GM23338 (cell line): ENCODE results near the gene MRC2. TPM values are rescaled to one million over a fixed set of nuclear protein-coding genes. Genes with fewer than 3 reads are reported as not detected.

Experiments
- ATAC-seq: fragments of 200-7000 bp; cut with Tn5 transposase; 3 replicates; pipeline ENCODE4 v1.9.1; 2020
- DNase-seq: peaks from one replicate; pipeline ENCODE4 v3.0.0-alpha.2; 2015; ENCODE audit warnings: low spot score
- H2AFZ ChIP-seq: fragments of 200-600 bp; sonication (generic); 2 replicates; pipeline ENCODE4 v1.8.0; 2016; ENCODE audit warnings: antibody characterized with exemption, mild to moderate bottlenecking, moderate library complexity
- H3F3A ChIP-seq: fragments of 200-600 bp; sonication (generic); replicated peaks from 2 replicates; pipeline ENCODE4 v1.8.0; 2017; ENCODE audit warnings: antibody characterized with exemption, mixed run types, low read depth
- H3K27ac ChIP-seq: fragments of 200-600 bp; sonication (generic); 2 replicates; pipeline ENCODE4 v1.6.1; 2016; ENCODE audit warnings: low read depth
- H3K27me3 ChIP-seq: fragments of 200-600 bp; sonication (generic); 2 replicates; pipeline ENCODE4 v1.8.0; 2016; ENCODE audit warnings: mild to moderate bottlenecking, mixed run types, moderate library complexity; ENCODE audit not compliant: insufficient read depth
- H3K36me3 ChIP-seq: fragments of 200-600 bp; sonication (generic); 2 replicates; pipeline ENCODE4 v1.8.0; 2016; ENCODE audit warnings: mild to moderate bottlenecking; ENCODE audit not compliant: insufficient read depth
- H3K4me1 ChIP-seq: fragments of 200-600 bp; sonication (generic); 2 replicates; pipeline ENCODE4 v1.8.0; 2016; ENCODE audit warnings: mild to moderate bottlenecking, moderate library complexity; ENCODE audit not compliant: insufficient read depth
- H3K4me2 ChIP-seq: fragments of 200-600 bp; sonication (generic); 2 replicates; pipeline ENCODE4 v1.7.1; 2017; ENCODE audit warnings: mixed run types
- H3K4me3 ChIP-seq: fragments of 200-600 bp; sonication (generic); 2 replicates; pipeline ENCODE4 v1.6.1; 2016; ENCODE audit warnings: mixed run types
- H3K79me2 ChIP-seq: fragments of 200-600 bp; sonication (generic); replicated peaks from 2 replicates; pipeline ENCODE4 v1.8.0; 2017; ENCODE audit warnings: mild to moderate bottlenecking; ENCODE audit not compliant: insufficient read depth
- H3K9me2 ChIP-seq: fragments of 200-600 bp; sonication (generic); 2 replicates; pipeline ENCODE4 v1.8.0; 2017; ENCODE audit not compliant: insufficient read depth
- H4K20me1 ChIP-seq: fragments of 200-600 bp; sonication (generic); replicated peaks from 2 replicates; pipeline ENCODE4 v1.8.0; 2017; ENCODE audit warnings: mild to moderate bottlenecking; ENCODE audit not compliant: insufficient read depth
- H3K27ac Mint-ChIP-seq: 2 replicates; pipeline ENCODE4 v1.8.0; 2020; ENCODE audit warnings: inconsistent platforms, mild to moderate bottlenecking, moderate library complexity, mixed read lengths
- H3K27me3 Mint-ChIP-seq: 3 replicates; pipeline ENCODE4 v1.8.0; 2022; ENCODE audit warnings: low read depth, mild to moderate bottlenecking, moderate library complexity, mixed read lengths, inconsistent platforms; ENCODE audit not compliant: insufficient read depth, poor library complexity
- H3K36me3 Mint-ChIP-seq: 3 replicates; pipeline ENCODE4 v1.8.0; 2021; ENCODE audit warnings: low read depth, mild to moderate bottlenecking, inconsistent platforms, moderate library complexity, mixed read lengths
- H3K4me1 Mint-ChIP-seq: 3 replicates; pipeline ENCODE4 v1.8.0; 2020; ENCODE audit warnings: mild to moderate bottlenecking, inconsistent platforms, mixed read lengths
- H3K4me3 Mint-ChIP-seq: 3 replicates; pipeline ENCODE4 v1.8.0; 2021; ENCODE audit warnings: moderate library complexity, mild to moderate bottlenecking, inconsistent platforms, mixed read lengths
- H3K9me3 Mint-ChIP-seq: 3 replicates; pipeline ENCODE4 v1.8.0; 2020; ENCODE audit warnings: moderate library complexity, mild to moderate bottlenecking, inconsistent platforms, mixed read lengths
- CREB1 ChIP-seq: fragments of 250-450 bp; sonication (Bioruptor Pico); IDR thresholded peaks from 2 replicates; pipeline ENCODE4 v1.5.0; 2020; ENCODE audit warnings: low read depth, mild to moderate bottlenecking, moderate library complexity
- ZNF331 ChIP-seq: fragments of 250-450 bp; sonication (Bioruptor Pico); IDR thresholded peaks from 2 replicates; pipeline ENCODE4 v1.5.0; 2020; ENCODE audit warnings: low read depth, mild to moderate bottlenecking, moderate library complexity
- polyA plus RNA-seq: library from polyadenylated mRNA; unstranded; fragments of >200 nt; fragmentation: Nextera tagmentation; extraction: Ambion mirVana; gene quantifications from 2 replicates; pipeline ENCODE4 v1.2.1, GENCODE V29; 2016
- total RNA-seq: library from RNA; depleted of rRNA; stranded (reverse); fragments of >200 nt; shearing (Covaris generic); gene quantifications from 2 replicates; pipeline ENCODE4 v1.2.3, GENCODE V29; 2014
- TF ChIP-seq, protein P1 (sequence below): fragments of 250-450 bp; sonication (Bioruptor Pico); IDR thresholded peaks from 2 replicates; pipeline ENCODE4 v1.5.0; 2020; ENCODE audit warnings: mild to moderate bottlenecking, moderate library complexity
- TF ChIP-seq, protein P2 (sequence below): IDR thresholded peaks from 2 replicates; pipeline ENCODE4 v1.6.1; 2016; ENCODE audit warnings: antibody characterized with exemption
- TF ChIP-seq, protein P3 (sequence below), 2 experiments: fragments of 200-600 bp in 1 of 2; sonication (generic) in 1 of 2; conservative IDR thresholded peaks; 2 replicates each; pipeline versions ENCODE4 v1.5.1 to v1.6.1; 2016 to 2017; ENCODE audit warnings: antibody characterized with exemption in 2 of 2, low read depth in 2 of 2, mild to moderate bottlenecking in 2 of 2, moderate library complexity in 1 of 2
- TF ChIP-seq, protein P4 (sequence below): IDR thresholded peaks from one replicate; pipeline ENCODE4 v1.6.1; 2018; ENCODE audit warnings: antibody characterized with exemption; ENCODE audit not compliant: unreplicated experiment

The MRC2 gene
- total and polyA plus RNA-seq, 2 experiments from 2014 or later, result 8.0 to 38.6 TPM

DNA sequence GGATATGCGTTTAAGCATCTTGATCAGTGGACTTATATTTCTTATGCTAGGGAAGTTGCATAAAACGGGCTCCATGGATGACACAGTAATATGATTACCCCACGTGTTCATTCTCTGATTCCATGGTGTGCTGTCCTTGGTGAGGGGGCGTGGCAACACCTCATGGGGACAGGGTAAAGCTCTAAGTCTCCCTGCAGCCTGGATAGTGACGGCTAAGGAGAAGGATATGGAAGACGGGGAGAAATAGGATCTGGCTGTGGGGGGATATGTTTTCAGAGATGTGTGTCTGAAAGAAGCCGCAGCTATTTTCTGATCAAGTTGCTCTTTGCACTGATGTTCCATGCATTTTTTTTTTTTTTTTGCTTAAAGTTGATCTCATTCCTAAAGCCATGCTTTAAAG, 96.4 kb downstream of the MRC2 start:
- no peak for DNase-seq

More for the DNA sequence above, 96.4 kb downstream of the MRC2 start:
- H3K27ac Mint-ChIP-seq, result no peak overlapping the region
- TF ChIP-seq, protein P1, sequence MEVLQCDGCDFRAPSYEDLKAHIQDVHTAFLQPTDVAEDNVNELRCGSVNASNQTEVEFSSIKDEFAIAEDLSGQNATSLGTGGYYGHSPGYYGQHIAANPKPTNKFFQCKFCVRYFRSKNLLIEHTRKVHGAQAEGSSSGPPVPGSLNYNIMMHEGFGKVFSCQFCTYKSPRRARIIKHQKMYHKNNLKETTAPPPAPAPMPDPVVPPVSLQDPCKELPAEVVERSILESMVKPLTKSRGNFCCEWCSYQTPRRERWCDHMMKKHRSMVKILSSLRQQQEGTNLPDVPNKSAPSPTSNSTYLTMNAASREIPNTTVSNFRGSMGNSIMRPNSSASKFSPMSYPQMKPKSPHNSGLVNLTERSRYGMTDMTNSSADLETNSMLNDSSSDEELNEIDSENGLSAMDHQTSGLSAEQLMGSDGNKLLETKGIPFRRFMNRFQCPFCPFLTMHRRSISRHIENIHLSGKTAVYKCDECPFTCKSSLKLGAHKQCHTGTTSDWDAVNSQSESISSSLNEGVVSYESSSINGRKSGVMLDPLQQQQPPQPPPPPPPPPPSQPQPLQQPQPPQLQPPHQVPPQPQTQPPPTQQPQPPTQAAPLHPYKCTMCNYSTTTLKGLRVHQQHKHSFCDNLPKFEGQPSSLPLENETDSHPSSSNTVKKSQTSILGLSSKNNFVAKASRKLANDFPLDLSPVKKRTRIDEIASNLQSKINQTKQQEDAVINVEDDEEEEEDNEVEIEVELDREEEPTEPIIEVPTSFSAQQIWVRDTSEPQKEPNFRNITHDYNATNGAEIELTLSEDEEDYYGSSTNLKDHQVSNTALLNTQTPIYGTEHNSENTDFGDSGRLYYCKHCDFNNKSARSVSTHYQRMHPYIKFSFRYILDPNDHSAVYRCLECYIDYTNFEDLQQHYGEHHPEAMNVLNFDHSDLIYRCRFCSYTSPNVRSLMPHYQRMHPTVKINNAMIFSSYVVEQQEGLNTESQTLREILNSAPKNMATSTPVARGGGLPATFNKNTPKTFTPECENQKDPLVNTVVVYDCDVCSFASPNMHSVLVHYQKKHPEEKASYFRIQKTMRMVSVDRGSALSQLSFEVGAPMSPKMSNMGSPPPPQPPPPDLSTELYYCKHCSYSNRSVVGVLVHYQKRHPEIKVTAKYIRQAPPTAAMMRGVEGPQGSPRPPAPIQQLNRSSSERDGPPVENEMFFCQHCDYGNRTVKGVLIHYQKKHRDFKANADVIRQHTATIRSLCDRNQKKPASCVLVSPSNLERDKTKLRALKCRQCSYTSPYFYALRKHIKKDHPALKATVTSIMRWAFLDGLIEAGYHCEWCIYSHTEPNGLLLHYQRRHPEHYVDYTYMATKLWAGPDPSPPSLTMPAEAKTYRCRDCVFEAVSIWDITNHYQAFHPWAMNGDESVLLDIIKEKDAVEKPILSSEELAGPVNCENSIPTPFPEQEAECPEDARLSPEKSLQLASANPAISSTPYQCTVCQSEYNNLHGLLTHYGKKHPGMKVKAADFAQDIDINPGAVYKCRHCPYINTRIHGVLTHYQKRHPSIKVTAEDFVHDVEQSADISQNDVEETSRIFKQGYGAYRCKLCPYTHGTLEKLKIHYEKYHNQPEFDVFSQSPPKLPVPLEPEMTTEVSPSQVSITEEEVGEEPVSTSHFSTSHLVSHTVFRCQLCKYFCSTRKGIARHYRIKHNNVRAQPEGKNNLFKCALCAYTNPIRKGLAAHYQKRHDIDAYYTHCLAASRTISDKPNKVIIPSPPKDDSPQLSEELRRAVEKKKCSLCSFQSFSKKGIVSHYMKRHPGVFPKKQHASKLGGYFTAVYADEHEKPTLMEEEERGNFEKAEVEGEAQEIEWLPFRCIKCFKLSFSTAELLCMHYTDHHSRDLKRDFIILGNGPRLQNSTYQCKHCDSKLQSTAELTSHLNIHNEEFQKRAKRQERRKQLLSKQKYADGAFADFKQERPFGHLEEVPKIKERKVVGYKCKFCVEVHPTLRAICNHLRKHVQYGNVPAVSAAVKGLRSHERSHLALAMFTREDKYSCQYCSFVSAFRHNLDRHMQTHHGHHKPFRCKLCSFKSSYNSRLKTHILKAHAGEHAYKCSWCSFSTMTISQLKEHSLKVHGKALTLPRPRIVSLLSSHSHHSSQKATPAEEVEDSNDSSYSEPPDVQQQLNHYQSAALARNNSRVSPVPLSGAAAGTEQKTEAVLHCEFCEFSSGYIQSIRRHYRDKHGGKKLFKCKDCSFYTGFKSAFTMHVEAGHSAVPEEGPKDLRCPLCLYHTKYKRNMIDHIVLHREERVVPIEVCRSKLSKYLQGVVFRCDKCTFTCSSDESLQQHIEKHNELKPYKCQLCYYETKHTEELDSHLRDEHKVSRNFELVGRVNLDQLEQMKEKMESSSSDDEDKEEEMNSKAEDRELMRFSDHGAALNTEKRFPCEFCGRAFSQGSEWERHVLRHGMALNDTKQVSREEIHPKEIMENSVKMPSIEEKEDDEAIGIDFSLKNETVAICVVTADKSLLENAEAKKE (CRISPR knock-in tag), result no peak
- no peak for TF ChIP-seq CREB1 (CRISPR knock-in tag)
- no peak for TF ChIP-seq ZNF331 (CRISPR knock-in tag)
- TF ChIP-seq, protein P2, sequence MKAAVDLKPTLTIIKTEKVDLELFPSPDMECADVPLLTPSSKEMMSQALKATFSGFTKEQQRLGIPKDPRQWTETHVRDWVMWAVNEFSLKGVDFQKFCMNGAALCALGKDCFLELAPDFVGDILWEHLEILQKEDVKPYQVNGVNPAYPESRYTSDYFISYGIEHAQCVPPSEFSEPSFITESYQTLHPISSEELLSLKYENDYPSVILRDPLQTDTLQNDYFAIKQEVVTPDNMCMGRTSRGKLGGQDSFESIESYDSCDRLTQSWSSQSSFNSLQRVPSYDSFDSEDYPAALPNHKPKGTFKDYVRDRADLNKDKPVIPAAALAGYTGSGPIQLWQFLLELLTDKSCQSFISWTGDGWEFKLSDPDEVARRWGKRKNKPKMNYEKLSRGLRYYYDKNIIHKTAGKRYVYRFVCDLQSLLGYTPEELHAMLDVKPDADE, result no peak
- TF ChIP-seq, protein P3, sequence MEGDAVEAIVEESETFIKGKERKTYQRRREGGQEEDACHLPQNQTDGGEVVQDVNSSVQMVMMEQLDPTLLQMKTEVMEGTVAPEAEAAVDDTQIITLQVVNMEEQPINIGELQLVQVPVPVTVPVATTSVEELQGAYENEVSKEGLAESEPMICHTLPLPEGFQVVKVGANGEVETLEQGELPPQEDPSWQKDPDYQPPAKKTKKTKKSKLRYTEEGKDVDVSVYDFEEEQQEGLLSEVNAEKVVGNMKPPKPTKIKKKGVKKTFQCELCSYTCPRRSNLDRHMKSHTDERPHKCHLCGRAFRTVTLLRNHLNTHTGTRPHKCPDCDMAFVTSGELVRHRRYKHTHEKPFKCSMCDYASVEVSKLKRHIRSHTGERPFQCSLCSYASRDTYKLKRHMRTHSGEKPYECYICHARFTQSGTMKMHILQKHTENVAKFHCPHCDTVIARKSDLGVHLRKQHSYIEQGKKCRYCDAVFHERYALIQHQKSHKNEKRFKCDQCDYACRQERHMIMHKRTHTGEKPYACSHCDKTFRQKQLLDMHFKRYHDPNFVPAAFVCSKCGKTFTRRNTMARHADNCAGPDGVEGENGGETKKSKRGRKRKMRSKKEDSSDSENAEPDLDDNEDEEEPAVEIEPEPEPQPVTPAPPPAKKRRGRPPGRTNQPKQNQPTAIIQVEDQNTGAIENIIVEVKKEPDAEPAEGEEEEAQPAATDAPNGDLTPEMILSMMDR (conservative IDR thresholded peaks at IDR 0.05; ENCODE audit: low read depth in 2 of 2), result no peak
- TF ChIP-seq, protein P4, sequence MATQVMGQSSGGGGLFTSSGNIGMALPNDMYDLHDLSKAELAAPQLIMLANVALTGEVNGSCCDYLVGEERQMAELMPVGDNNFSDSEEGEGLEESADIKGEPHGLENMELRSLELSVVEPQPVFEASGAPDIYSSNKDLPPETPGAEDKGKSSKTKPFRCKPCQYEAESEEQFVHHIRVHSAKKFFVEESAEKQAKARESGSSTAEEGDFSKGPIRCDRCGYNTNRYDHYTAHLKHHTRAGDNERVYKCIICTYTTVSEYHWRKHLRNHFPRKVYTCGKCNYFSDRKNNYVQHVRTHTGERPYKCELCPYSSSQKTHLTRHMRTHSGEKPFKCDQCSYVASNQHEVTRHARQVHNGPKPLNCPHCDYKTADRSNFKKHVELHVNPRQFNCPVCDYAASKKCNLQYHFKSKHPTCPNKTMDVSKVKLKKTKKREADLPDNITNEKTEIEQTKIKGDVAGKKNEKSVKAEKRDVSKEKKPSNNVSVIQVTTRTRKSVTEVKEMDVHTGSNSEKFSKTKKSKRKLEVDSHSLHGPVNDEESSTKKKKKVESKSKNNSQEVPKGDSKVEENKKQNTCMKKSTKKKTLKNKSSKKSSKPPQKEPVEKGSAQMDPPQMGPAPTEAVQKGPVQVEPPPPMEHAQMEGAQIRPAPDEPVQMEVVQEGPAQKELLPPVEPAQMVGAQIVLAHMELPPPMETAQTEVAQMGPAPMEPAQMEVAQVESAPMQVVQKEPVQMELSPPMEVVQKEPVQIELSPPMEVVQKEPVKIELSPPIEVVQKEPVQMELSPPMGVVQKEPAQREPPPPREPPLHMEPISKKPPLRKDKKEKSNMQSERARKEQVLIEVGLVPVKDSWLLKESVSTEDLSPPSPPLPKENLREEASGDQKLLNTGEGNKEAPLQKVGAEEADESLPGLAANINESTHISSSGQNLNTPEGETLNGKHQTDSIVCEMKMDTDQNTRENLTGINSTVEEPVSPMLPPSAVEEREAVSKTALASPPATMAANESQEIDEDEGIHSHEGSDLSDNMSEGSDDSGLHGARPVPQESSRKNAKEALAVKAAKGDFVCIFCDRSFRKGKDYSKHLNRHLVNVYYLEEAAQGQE, result no peak
- Histone ChIP-seq H3K79me2 (no peaks in the 10 kb centered on the region), H3K36me3 (no peaks in the 10 kb centered on the region), H4K20me1 (no peaks in the 10 kb centered on the region), H3K4me3 (no peak overlapping the region), H3K27me3 (no peaks in the 10 kb centered on the region), H2AFZ (peak overlapping the region; percentile 69; the same call in 1 of the 2 replicates), H3K4me1 (peaks cover 7% of the 10 kb centered on the region), H3K9me2 (no peaks in the 10 kb centered on the region), H3K27ac (no peak overlapping the region), H3K4me2 (no peak overlapping the region), H3F3A (no peaks in the 10 kb centered on the region)
- peaks cover 9% of the 10 kb centered on the region for H3K9me3 Mint-ChIP-seq
- peak; percentile 64 for ATAC-seq
- no peak overlapping the region; the same call in 2 of the 3 replicates for H3K4me3 Mint-ChIP-seq
- no peaks in the 10 kb centered on the region; the same call in 2 of the 3 replicates for H3K36me3 Mint-ChIP-seq
- peaks cover 26% of the 10 kb centered on the region for H3K4me1 Mint-ChIP-seq
- H3K27me3 Mint-ChIP-seq, result peaks cover 4% of the 10 kb centered on the region
